GM12801 (cell line): ENCODE results near the gene SPINK2.

Experiments
- TF ChIP-seq, protein P1 (sequence below): IDR thresholded peaks from one replicate; pipeline ENCODE4 v1.5.1; 2011; ENCODE audit warnings: control low read depth; ENCODE audit not compliant: insufficient read length; ENCODE audit errors: extremely low read depth

The SPINK2 gene

DNA sequence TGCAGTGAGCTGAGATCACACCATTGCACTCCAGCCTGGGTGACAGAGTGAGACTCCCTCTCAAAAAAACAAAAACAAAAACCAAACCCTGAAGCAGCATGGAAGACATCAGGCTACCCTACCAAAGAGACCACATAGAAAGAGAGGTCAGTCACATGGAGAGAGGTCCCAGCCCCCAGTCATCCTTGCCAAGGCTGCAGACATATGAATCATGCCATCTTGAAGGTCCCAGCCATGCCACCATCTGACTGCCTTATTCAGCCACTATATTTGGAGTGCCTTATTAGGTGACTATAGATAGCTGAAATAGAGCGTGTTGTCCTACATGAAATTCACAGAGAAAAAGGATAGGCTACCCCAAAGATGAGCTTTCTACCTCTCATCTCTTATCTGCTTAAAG is 48.2 kb downstream of the SPINK2 start:
- TF ChIP-seq, protein P1, sequence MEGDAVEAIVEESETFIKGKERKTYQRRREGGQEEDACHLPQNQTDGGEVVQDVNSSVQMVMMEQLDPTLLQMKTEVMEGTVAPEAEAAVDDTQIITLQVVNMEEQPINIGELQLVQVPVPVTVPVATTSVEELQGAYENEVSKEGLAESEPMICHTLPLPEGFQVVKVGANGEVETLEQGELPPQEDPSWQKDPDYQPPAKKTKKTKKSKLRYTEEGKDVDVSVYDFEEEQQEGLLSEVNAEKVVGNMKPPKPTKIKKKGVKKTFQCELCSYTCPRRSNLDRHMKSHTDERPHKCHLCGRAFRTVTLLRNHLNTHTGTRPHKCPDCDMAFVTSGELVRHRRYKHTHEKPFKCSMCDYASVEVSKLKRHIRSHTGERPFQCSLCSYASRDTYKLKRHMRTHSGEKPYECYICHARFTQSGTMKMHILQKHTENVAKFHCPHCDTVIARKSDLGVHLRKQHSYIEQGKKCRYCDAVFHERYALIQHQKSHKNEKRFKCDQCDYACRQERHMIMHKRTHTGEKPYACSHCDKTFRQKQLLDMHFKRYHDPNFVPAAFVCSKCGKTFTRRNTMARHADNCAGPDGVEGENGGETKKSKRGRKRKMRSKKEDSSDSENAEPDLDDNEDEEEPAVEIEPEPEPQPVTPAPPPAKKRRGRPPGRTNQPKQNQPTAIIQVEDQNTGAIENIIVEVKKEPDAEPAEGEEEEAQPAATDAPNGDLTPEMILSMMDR = no peak

DNA sequence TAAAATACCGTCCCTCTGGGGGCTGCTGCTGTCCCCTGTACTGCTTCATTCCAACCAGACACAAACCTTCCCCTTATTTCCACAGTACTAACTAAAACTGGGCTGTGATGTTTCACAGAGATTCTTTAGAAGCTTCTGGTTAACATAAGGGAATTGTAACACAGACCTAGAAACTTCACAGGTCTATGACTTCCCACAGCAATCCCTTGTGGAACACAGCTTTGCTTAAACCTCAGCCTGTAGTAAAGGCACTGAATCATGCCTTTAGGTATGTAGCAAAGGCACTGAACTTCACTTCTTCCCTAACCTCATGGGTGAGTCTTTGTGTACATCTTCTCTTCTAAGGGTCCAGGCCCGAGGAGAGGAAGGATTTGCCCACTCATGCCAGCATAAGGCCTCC is 49.4 kb downstream of the SPINK2 start:
- TF ChIP-seq, protein P1 = no peak

DNA sequence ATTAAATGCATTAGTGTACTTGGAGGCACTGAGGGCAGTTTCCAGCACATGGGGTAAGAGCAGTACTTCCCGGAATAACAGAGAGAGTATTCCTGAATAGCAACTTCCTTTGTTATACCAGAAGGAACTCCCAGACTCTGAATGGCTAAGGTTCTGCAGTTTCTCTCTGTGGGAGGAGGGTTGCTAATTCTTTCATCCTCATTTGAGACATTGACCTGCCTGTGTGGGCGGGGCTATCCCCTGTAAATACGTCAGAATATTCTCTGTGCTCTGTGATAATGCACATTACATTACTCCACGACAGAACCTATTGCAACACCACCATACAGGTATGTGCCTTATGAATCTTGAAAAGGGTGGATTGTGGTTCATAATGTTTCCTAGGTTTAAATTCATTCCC is 52.7 kb downstream of the SPINK2 start:
- TF ChIP-seq, protein P1 = no peak

DNA sequence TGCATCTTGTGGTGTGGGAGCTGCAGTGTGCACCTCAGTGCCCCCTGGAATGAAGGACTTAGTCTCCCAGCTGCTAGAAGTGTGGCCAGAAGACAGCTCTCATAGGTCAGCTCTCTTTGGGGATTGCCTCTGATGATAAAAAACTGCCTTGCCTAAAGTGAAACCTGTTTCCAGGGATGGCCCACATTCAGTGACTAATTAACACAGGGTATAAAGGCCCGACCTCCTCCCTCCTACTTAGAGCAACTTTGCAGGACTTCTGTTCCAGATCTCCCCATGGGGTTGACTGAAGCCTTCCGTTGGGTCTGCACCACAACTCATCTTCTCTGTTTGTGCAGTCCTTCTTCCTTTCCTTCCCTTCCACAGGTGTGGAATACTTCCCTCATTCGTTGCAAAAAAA is 53.2 kb downstream of the SPINK2 start:
- TF ChIP-seq, protein P1 = no peak

DNA sequence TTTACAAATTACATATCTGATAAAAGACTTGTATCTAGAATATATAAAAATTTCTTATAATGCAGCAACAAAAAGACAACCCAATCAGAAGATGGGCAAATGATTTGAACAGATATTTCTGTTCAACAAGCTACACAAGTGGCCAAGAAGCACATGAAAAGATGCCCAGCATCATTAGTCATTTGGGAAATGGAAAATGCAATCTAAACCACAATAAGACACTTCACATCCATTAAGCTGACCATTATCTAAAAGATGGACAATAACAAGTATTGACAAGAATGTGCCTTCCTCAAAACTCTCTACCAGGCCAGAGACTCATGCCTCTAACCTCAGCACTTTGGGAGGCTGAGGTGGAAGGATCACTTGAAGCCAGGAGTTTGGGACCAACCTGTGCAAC is 53.9 kb downstream of the SPINK2 start:
- TF ChIP-seq, protein P1 = no peak

DNA sequence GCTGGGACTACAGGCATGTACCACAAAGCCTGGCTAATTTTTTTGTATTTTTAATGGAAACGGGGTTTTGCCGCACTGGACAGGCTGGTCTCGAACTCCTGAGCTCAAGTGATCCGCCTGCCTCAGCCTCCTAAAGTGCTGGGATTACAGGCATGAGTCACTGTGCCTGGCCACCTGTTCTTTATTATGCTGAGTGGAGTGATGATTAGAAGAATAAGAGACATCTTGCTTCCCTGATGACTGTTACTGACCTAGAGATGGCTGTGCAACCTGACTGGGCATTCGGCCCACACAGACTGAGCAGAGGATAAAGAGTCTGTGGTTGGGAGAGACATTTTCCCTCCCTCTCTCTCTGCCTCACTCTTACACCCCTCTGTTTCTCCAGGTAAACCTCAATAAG is 56.7 kb downstream of the SPINK2 start:
- TF ChIP-seq, protein P1 = no peak

DNA sequence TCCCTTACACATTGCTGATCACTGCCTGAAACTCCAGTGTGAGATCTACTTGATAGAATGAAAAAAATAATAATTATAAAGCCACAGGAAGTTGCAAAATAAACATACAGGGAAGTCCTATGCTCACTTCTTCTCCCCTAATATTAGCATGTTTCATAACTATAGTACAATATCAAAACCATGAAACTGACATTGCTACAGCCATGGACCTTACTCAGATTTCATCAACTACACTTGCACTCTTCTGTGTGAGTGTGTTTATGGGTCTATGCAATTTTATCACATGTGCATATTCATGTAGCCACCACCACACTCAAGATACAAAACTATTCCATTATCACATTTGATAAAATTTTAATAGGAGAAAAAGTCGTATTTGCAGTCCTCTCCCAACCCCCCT is 57.3 kb downstream of the SPINK2 start:
- TF ChIP-seq, protein P1 = no peak

DNA sequence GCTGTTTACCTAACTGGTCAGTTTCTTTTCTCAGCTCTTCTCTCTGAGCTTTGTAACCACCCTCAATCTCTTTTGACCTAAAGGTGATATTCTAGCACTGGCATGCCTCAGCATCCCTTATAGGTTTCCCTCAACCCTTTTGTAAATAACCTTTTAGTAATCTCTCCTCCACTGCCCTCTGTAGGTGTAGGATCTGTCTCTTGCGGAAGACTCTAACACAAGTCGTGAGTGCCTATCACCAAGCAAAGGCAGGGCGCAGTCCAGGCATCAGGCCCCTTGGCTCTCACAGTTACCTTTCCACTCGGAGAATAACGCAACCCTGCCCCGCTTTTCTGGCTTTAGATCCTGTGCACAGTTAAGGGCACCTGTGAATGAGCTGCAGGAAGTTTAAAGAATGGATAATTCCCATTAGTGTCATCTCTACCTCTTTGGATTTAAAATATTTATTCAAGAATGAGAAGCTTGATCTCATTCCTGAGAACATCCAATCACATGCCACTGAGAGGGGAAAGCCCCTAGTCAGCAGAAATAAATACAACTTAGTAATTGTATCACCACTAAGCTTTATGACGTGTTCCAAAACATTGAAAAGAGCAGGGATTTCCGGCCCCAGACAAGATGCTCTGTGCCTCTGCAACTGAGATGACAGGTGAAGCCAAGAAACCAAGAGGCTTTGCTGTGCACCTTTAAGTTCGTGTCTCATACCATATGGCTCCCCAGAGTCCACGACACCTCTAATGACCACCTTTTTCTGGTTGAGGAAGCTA is 58.8 kb downstream of the SPINK2 start:
- TF ChIP-seq, protein P1 = no peak
